GM10248 (cell line): ENCODE data around the gene LACRT.

Experiments used
- CTCF ChIA-PET: fragments of 300-600 bp; sonication (Branson Sonifier 250); formaldehyde crosslinking; extraction: SDS; loops from one replicate; lab custom pipeline; 2021; ENCODE audit warnings: antibody characterized with exemption; lab: Yijun Ruan, JAX
- POLR2A ChIA-PET: fragments of 350-650 bp; sonication (Branson Sonifier 250); formaldehyde crosslinking; extraction: SDS; loops from one replicate; lab custom pipeline; 2020; ENCODE audit warnings: antibody characterized with exemption; lab: Yijun Ruan, JAX
- DNase-seq: peaks from one replicate; pipeline ENCODE4 v3.0.0; 2012; ENCODE audit errors: extremely low spot score
- TF ChIP-seq, protein P1 (sequence below): IDR thresholded peaks from 2 replicates; pipeline ENCODE4 v1.5.1; 2012; ENCODE audit warnings: mild to moderate bottlenecking, low read depth; ENCODE audit errors: extremely low read depth, missing control alignments, control extremely low read depth

Gene LACRT

DNA sequence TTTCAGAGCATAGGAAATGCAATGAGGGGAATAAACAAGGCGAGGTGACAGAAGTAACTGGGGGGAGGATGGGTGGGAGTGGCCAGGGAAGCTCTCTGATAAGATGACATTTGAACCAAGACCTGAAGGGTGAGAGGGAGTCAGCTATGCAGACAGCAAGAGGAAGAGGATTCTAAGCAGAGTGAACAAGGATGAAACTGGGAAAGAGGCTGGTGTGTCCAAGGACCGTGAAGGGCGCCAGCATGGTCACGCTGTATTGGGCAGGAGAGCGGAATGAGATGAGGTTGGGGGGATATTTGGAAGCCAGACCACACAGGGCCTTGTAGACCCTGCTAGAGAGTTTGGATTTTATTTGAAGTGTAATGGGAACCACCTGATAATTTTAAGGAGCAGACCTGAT, 35.7 kb downstream of the LACRT start:
- ChIA-PET CTCF (interaction anchor here (1.5 to 10.5 kb wide), 2 partner anchors 9 to 21 kb away, joined by 6 to 84 read pairs; no protein-coding TSS in a partner anchor), POLR2A (no interaction called here)
- DNase-seq = no peak
- TF ChIP-seq, protein P1, sequence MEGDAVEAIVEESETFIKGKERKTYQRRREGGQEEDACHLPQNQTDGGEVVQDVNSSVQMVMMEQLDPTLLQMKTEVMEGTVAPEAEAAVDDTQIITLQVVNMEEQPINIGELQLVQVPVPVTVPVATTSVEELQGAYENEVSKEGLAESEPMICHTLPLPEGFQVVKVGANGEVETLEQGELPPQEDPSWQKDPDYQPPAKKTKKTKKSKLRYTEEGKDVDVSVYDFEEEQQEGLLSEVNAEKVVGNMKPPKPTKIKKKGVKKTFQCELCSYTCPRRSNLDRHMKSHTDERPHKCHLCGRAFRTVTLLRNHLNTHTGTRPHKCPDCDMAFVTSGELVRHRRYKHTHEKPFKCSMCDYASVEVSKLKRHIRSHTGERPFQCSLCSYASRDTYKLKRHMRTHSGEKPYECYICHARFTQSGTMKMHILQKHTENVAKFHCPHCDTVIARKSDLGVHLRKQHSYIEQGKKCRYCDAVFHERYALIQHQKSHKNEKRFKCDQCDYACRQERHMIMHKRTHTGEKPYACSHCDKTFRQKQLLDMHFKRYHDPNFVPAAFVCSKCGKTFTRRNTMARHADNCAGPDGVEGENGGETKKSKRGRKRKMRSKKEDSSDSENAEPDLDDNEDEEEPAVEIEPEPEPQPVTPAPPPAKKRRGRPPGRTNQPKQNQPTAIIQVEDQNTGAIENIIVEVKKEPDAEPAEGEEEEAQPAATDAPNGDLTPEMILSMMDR = no peak

DNA sequence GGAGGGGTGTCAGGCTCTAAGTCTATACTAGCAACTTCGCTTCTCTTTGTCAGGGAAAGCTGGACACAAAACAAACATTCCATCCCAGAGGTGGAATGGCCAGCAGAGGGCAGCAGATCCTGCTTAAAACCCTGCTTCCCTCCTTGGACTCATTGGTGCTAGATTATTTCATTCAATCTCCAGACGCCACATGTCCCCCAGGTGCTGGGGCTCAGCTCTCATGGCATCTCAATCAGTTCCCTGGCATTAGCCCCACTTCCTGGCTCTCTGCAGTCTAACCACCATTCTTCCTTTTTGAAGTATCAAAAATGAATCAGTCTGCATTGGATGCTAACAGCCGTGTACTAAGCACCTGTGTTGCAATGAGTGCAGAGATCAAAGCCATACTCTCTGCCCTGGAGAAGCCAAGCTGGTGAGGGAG, 38.2 kb downstream of the LACRT start:
- CTCF ChIA-PET = interaction anchor here (0.7 to 10.5 kb wide), 20 partner anchors 8 to 475 kb away, joined by 3 to 84 read pairs (median 6); partner anchors contain the start of gene NCKAP1L
- peak; percentile 48 for DNase-seq
- POLR2A ChIA-PET = no interaction called here
- TF ChIP-seq, protein P1 = peak; percentile 87

DNA sequence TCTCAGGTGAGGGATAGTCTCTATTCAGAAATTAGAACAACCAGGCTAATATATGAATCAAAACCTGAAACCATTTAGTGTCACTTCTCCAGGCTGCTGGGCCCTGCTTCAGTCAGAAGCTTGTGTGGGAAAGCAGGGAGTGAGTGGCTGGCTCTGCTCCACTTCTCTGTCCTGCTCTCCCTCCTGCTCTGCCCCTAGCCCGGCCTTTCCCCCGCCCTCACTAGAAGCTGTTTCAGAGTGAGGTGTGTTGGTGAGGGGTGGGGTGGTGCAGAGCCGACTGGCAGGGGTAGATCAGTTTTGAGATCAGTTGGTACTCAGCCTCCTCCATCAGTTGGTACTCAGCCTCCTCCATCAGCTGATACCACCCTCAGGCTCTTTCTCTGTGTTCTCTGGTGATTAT, 39.2 kb downstream of the LACRT start:
- CTCF ChIA-PET = interaction anchor here (0.8 to 10.5 kb wide), 15 partner anchors 8 to 476 kb away, joined by 3 to 84 read pairs (median 7); no protein-coding TSS in a partner anchor
- POLR2A ChIA-PET = no interaction called here
- TF ChIP-seq, protein P1 = no peak
- no peak for DNase-seq

DNA sequence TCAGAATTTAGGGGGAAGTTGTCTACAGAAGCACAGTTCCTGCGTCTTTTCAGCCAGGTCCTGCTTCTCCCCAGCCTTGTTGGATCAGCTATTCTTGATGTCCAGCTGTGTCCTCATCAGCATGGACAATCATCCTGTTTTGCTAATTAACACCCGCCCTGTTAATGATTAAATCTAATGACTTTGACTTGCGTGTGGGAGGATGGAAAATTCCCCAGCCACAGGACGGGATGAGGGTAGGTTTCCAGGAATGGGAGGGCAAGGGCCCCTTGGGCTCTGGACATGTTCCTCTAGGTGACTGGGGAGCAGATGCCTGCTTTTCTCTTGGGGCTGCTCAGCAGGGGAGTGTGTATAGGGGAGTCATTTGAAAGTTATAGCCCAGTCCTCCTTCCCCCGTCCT, 41.0 kb downstream of the LACRT start:
- ChIA-PET POLR2A (no interaction called here), CTCF (interaction anchor here (0.6 to 5.0 kb wide), 5 partner anchors 10 to 394 kb away, joined by 3 to 58 read pairs (median 4); no protein-coding TSS in a partner anchor)
- no peak for DNase-seq
- TF ChIP-seq, protein P1 = no peak

DNA sequence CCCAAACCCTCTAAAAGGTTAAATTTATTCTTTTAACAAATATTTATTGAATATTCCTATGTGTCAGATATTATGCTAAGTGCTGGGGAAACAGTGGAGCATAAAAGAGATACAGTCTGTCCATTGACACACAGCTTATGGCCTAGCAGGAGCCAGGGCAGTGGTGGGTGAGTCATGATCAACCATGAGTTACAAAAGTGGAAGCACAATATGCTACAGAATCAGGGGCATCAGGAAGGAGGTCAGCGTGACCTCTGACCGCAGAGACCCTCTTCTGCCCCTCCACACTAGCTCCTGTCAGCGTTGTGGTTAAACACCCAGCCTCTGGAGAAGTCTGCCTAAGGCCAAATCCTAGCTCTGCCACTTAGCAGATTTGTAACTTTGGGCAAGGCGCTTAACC, 41.6 kb downstream of the LACRT start:
- DNase-seq = no peak
- CTCF ChIA-PET = interaction anchor here (1.1 to 5.0 kb wide), 5 partner anchors 9 to 28 kb away, joined by 3 to 58 read pairs (median 7); no protein-coding TSS in a partner anchor

DNA sequence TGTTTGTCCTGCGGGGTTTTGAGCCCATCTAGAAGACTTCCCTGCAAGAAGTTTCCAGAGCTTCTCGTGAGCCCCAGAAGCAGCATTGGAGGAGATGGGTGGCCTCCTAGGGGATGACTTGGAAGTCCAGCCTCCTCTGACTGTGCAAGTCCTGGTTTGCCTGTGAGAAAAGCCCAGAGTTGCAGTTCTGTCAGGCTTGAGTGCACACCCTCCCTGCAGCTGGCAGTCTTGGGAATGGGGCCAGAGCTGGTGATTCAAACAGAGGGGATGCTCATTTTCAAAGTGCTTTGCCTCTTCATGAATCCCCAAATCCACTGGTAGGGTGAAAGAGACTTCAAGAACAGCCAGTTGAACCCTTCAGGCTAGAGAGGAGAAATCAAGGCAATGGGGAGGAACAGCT, 42.4 kb downstream of the LACRT start:
- POLR2A ChIA-PET = no interaction called here
- TF ChIP-seq, protein P1 = no peak
- DNase-seq = no peak
- CTCF ChIA-PET = interaction anchor here (0.8 to 5.0 kb wide), 5 partner anchors 10 to 477 kb away, joined by 3 to 58 read pairs (median 7); no protein-coding TSS in a partner anchor

More for the DNA sequence above, 41.6 kb downstream of the LACRT start:
- TF ChIP-seq, protein P1 = no peak
- POLR2A ChIA-PET = no interaction called here
